NCI-H526 (cell line): ENCODE measurements around the gene FRY.

ENCODE experiments used
- DNase-seq, 2 experiments: peaks; one replicate each; lab custom pipeline; 2025; lab: John Stamatoyannopoulos, UW

FRY gene

DNA sequence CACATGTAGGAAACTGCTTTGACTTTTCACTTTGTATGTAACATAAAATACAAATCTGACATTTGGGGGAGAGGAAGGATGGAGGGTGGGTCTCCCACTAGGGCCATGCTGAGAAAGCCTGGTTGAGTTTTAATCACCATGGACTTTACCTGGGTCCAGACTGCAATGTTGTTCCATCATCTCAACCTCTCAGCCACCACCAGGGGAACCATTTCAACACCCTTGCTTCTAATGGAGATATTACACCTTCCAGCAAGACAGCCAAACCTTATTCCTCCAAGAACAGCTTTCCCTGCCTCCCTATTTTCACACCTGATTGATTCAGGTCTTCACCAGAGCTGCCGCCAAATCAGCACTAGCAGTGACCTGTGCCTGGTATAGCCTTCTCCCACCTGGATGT lies 227.5 kb downstream of the FRY start:
- peak in 1 of 2 experiments; percentile 38 for DNase-seq

DNA sequence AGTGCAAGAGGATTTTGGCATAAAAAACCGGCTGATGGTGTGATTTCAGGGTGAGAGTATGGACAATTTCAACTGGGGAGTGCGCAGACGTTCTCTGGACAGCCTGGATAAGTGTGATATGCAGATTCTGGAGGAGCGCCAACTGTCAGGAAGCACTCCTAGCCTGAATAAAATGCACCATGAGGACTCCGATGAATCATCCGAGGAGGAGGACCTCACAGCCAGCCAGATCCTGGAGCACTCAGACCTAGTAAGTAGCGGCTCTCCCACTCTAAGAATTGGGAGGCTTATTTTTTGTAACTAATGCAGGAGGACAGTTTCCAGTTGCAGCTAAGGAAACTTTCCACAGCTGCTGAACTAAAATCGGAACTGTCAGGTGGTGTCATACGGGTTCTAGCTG lies 230.0 kb downstream of the FRY start:
- DNase-seq, result no peak

DNA sequence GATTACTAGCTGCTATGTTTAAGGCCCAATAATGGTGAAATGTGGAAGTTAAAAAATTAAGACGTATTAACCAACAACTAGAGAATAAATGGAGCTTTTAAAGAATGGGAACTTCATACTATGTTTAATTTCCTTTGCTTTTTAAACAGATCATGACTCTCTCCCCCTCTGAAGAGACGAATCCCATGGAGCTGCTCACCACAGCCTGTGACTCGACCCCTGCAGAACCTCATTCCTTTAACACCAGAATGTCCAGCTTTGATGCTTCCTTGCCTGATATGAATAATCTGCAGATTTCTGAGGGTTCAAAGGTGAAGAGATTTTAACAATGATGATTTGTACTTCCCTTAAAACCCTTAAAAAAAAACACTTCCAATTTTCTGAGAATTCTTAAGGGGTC lies 230.6 kb downstream of the FRY start:
- no peak for DNase-seq

DNA sequence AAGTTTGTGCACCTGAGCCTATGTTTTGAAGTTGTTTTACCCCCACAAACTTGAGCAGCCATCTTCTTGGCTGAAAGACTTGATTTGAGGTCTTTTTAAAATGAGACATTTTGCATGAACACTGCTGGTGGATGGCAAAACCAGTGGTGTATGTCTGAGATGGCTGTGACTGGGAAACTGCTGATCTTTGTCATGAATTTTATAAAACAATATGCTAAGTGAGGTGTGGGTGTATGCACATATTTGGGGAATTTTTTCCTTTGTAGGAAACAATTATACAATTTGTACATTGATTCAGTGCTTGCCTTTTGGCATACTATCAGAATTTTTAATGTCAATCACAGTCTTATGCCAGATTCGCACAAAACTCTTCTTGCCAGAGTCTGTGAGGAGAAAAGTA lies 231.0 kb downstream of the FRY start:
- no peak for DNase-seq

DNA sequence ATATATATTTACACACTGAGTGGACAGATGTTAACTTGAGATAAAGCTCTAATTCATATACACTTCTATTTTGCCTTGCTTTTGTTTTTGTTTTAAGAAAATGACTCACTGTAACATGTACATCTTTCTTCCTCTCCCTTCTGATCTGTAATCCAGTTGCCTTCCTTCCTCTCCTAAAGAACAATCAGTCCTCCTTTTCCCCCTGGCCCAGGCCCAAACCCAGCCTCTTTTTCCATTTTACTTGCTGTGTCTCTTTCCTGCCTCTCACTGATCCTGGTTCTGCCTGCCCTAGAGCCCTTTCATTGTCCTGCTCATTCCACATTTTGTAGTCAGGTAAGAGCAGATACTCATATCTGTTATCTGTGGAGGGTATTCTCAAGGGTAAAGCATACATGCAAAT lies 232.8 kb downstream of the FRY start:
- DNase-seq, result no peak

DNA sequence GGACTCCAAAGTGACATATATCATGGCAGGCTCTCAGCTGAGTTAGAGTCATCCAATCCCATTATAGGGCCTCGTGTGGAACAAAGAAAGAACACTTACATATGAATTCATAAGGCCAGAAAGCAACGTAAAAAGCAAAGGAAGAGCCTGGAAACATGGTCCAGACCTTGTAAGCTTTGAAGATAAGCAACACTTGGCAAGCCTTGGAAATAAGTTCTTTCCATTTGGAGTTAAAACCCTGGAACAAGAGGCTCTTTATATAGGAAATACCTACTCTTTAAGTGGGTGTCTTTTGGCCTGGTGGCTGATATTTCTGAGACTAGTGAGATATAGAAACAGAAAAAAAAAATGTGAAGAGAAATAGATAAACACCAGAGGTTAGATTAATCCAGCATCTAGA lies 234.2 kb downstream of the FRY start:
- no peak for DNase-seq

DNA sequence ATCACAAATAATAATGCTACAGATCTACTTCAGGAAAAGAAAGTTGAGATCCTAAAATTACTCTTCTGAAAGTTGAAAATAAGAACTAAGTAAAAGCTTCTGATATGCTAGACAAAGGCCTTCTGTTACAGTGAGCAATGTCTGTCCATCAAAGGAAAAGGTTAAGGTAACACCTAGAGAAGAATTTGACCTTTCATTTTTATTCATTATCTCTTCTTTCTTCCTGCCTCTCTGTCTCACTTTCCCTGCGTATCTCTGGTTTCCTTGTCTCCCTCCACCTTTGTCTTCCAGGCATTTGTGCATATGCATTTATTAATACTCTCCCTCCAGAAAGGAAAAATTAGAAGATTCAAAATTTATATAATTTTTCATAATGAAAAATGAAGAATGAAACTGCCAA lies 234.6 kb downstream of the FRY start:
- no peak for DNase-seq

DNA sequence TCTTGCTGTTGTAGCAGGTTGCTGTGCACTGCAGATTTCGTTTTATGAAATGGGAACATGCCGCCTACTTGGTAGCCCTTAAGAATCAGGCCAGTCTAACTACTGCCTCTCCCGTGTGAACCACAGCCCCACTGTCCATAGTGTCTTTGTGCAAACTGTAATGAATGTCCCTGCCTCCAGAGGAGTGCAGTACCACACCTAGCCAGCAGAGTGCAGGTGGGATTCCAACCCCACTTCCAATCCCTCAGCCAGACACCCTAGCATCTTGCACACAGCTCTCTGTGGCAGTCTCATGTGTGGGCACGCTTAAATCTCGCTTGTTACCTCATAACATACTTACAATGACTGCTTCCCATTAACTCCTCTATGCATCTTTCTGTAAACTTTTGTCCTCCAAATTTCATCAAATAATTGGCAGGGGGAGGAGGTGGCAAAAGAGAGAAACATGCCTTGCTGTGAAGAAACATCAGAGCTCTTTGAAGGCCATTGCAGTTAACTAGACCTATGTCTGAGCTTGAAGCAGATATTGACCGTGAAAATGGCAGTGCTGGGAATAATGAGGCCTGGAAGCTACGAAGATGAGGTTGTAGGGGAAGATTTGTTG lies 236.4 kb downstream of the FRY start:
- peak in 1 of 2 experiments; percentile 68 for DNase-seq

DNA sequence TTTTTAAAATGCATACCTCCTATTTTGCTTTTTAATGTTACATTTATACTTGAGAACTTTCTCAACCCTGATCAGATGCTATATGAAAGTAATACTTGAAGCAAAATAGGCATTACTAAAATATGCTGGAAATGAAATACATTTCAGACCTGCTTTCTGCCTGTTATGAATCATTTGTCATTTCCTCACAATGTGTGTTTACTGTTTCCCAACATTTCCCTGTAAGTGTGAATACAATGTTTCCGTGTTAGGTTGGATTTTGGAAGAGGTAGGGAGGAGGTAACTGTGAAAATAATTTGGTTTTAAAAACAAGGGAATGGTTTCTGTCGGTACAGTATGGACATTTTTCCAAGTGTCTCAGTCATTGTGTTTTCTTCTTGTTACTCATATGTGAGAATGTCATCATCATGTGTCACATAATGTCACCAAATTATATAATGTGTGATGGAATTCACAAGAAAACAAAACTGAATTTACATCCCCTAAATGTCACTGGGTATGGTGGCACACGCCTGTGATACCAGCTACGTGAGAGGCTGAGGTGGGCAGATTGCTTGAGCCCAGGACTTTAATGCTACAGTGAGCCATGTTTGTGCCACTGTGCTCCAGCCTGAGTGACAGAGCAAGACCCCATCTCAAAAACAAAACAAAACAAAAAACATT lies 240.6 kb downstream of the FRY start:
- DNase-seq, result no peak

DNA sequence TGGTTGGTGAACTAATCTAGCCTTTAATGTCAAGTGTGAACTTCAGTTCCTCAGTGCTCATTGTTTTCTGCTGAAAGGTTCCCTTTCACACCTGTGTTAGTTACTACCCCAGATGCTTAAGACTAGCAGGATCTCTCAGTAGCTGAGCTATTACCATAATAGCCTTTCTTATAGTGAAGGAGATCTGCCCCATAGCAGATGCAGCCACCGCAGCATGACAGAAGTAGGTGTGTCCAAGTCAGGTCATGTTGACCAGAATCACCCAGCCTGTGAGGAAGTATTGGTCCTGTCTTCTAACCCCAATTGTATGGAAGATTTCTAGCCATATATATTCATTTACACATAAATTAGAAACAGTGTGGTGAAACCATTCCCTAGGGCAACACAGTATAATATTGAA lies 246.3 kb downstream of the FRY start:
- no peak for DNase-seq

DNA sequence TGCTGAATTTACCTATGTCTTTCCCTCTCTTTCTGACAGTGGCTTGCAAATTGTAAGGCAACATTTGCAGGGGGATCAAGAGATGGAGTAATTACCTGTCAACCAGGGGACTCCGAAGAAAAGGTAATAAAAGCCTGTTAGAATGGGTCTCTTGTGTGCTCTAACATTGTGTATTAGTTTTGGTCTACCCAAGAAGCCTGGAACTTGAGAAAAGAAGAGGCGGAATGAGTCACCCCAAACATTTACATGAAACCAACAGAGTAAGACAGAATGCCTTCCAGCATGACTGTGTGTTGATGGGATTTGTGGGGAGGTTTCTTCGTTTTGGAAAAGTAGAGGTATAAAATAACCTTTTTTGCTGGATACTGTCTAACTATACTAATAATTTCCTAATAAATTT lies 246.9 kb downstream of the FRY start:
- DNase-seq, result no peak

DNA sequence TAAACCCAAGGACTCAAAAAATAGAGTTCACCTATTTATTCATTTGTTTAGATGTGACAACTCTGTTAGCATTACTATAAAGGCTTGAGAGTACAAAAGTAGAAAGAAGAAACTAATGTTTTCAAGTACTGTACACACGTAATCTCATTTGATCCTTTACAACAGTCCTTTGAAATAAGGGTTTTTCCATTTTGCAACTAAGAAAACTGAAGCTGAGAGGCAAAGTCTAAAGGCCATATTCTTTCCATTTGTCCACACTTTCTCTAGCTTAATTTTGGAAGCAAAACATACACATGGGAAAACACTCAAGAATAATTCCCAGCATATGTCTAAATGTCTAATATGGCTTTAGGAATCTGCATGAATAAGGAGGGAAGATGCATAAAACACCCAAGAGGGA lies 249.5 kb downstream of the FRY start:
- DNase-seq, result no peak

DNA sequence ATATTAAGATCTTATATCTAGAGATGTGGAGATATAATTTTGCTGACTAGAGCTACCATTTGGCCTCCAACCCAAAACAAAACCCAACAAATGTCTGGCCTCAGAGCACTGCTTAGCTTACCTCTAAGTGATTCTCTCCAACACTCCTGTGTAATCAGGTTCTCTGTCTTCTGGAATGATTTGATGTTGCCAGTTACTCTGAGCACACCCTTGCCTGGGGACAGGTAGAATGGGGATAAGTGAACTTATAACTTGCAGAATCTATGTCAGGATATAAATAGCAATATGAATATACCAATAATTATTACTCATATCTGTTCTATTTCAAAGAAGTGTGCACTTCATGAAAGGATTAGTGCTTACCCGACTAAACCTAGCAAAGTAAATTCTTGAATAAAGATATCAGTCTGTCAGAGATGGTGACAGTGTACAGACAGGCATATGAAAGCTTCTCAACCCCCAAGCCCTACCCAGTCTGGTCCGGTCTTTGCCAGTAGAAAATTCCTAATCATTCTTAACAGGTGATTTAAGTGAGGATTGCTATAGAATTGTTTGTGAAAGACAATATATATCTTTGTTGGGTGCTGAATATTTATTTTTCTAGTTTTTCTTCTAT lies 250.6 kb downstream of the FRY start:
- no peak for DNase-seq

DNA sequence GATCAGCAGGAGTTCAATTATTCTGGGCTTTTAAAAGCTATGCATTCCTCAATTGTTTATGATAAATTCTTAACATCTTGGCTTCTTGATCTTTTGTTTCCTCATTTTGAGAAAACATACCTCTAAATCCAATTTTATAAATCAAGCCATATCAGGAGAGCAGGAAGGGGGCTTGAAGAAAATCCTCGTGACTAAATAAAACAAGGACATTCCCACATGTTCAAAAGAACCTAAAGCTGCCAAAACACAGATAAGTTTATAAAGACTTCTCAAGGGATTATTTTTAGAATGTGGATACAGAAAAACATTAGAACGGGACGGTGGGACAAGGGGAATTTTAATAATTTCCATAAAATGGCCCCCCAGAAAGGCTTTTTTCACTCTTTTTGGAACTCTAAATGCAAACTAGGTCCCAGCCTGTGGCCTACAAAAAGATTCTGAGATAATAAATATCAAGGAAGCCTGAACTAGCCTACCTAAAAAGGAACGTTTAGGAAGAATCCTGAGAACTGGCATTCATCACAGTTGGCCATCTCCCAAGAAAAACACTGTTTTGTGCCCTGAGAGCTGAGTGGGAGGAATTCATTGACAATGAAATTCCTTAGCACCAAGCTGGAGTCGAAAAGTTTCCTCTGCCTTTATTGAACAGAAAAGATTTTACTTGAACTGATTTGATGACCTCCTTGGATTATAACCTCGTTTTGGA lies 253.5 kb downstream of the FRY start:
- DNase-seq, result no peak

DNA sequence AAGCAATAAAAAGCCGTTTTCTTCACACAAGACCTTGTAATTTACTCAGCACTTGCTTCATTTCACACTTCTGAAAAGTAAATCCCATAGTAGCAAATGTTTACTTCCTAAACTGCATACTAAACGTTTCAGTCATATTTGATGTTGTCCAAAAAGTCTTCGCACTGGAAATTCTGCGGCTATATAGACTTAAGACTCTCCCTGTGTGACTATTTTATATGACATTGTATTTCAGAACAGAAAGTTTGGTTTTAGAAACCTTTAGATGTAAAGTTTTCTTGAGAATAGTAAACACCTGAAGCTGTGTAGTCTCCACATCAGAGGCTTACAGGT lies 254.0 kb downstream of the FRY start:
- no peak for DNase-seq

DNA sequence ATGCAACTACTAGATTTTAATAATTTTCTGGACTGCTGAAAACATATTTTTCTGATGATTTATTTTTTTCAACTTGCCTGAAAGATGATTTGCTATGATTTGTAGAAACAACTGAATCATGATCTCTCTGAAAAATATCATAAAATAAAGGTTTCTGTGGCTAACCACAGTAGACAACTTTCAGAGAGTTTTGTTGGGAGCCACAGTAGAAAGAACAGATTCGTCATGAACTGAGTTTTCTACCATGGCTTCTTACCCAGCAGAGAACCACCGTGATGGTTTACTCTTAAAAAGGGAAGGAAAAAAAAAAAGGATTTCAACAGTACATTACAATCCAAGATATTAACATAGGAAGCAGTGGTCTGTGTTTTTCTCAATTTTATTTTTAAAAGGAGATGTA lies 265.6 kb downstream of the FRY start:
- no peak for DNase-seq

DNA sequence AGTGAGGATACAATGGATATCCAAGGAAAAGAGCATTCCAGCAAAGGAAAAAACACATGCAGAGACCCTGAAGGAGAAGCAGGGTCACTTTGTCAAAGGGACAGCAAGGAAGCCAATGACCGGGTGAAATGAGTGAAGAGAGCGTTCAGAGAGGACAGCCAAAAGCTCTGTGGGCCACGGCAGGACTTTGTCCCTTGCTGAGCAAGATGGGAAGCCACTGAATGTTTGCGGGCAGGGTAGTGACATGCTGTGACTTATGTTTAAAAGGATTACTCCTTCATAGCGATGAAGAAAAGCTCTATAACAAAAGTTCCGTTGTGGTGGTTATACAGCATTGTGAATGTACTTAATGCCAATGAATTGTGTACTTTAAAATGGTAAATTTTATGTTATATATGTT lies 267.1 kb downstream of the FRY start:
- no peak for DNase-seq

DNA sequence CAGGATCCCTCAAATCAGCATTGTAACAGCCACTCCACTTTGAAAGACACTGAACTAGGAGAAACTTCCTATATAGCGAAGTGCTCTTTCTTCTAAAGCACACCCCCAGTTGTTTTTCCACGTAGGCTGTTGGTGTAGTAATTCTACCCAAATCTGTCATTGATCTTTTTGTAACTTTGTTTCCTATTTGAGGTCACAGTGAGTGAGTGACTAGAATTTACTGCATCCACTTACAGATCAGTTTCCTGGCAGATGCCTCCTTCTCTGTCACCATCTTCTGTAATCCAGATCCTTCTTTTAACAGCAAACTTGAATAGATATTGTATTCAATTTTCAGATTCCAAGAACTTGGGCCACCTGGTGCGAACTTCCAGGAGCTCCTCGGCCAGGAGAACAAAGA lies 268.3 kb downstream of the FRY start:
- DNase-seq, result no peak

DNA sequence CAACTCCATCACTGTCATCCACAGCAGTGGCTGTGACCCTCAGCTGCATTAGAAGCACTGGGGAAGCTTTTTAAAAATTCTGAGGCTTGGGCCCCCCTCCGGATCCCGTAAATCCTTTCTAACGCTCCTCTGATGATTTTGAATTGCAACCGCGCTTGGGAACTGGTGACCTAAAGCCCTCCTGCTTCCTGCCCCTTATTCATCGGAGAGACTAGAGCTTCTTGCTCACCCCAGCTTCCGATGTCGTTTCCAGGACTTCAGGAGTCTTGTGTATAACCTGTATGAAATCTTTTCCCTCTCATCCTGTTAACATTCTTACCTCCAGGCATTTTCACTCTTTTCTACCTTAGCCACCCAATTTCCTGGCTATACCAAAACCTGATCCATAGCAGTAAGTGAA lies 268.8 kb downstream of the FRY start:
- DNase-seq, result no peak

DNA sequence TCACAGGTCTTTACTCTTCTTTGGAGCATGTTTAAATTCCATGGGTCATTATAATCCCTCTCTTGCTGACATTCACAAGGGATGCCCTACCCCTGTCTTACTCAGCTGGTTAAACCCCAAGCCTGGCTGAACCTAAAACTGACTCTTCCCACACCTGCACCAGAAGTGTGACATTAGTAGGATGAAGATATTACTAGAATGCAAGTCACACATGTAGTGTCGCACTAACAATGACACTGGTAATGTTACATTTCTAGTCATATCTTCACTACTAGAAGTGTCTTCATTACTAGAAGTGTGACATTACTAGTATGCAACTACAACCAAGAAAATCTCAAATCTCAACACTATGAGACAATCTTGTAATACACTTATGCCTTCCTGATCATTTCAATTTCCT lies 269.3 kb downstream of the FRY start:
- DNase-seq, result no peak

DNA sequence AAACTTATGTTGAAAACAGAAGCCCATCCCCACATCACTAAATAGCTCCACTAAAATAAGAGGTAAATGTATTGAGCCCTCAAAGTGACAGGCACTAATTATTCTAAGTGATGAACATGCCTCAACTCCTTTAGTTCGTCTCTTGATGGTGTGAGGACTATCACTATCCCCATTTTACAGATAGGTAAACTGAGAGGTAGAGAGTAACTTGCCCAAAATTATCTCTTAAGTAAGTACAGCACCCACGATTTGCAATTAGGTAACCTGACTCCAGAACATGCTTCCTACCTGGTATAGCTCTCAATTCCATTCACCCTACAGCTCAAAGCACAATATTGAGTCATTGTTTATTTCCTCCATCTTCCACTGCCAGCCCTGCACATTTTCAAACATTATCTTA lies 270.9 kb downstream of the FRY start:
- DNase-seq, result no peak

DNA sequence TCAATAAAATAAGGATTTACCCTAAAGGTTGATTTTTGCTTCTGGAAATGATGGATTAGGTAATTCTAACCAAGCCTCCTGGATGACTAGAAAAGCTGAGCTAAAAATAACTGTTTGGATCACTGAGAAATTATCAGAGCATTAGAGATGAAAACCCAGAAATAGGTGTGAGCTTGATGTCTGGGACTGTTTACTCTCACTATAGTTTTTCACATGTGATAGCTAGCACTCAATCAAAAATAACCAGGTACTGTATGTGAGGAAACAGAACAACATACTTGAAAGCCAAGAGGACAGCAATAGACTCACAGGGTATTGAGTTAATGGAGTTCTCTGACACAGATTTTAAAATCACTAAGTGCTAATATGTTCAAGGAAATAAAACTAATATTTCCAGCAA lies 274.1 kb downstream of the FRY start:
- DNase-seq, result no peak
